ENCODE results near the gene ARID1B. TPM values are rescaled to one million over a fixed set of nuclear protein-coding genes. Genes with fewer than 3 reads are reported as not detected.

Gene ARID1B
- polyA plus RNA-seq, 1 experiment, result 19.2 TPM

GRCh38 chr6:156879591-156879990 is 102.4 kb downstream of the ARID1B start:
- no peak for TF ChIP-seq CTCF (IDR thresholded peaks at IDR 0.05; ENCODE audit: low read depth, low read length)
- H3K9me3 ChIP-seq (ENCODE audit: control insufficient read depth, insufficient read depth, low read length), result no peaks in the 10 kb centered on the region; the same call in 1 of the 2 replicates
- no peaks in the 10 kb centered on the region for H3K27me3 ChIP-seq (ENCODE audit: control insufficient read depth, insufficient read depth, low read length)
- DNase-seq (ENCODE audit: low read depth, low spot score), result peak; percentile 70
- peak overlapping the region; percentile 58 for H3K27ac ChIP-seq (ENCODE audit: low read depth, low read length)
- POLR2A ChIA-PET, result interaction anchor here (0.5 kb wide), 1 partner anchor 39 kb away, joined by 3 read pairs; no protein-coding TSS in a partner anchor
- CTCF ChIA-PET, result interaction anchor here (0.6 to 0.9 kb wide), 2 partner anchors 166 to 1855 kb away, joined by 3 read pairs; no protein-coding TSS in a partner anchor
- H3K4me3 ChIP-seq (ENCODE audit: low read depth, low read length), result no peak overlapping the region

- POLR2A ChIA-PET, result no interaction called here
- no peaks in the 10 kb centered on the region for H3K27me3 ChIP-seq (ENCODE audit: control insufficient read depth, insufficient read depth, low read length)
- CTCF ChIA-PET, result interaction anchor here (0.6 to 0.7 kb wide), 2 partner anchors 149 to 156 kb away, joined by 4 to 6 read pairs; no protein-coding TSS in a partner anchor
- DNase-seq (ENCODE audit: low read depth, low spot score), result no peak
- no peak for TF ChIP-seq CTCF (IDR thresholded peaks at IDR 0.05; ENCODE audit: low read depth, low read length)
- H3K27ac ChIP-seq (ENCODE audit: low read depth, low read length), result no peak overlapping the region
- no peak overlapping the region for H3K4me3 ChIP-seq (ENCODE audit: low read depth, low read length)
- no peaks in the 10 kb centered on the region; the same call in 1 of the 2 replicates for H3K9me3 ChIP-seq (ENCODE audit: control insufficient read depth, insufficient read depth, low read length)
These were observed 103.7 kb downstream of the ARID1B start for GRCh38 chr6:156880913-156881312.

GRCh38 chr6:156881687-156882629 is 104.8 kb downstream of the ARID1B start:
- TF ChIP-seq CTCF (IDR thresholded peaks at IDR 0.05; ENCODE audit: low read depth, low read length), result no peak
- ChIA-PET POLR2A (interaction anchor here (0.6 kb wide), 1 partner anchor 24 kb away, joined by 3 read pairs; no protein-coding TSS in a partner anchor), CTCF (no interaction called here)
- no peak for DNase-seq (ENCODE audit: low read depth, low spot score)
- Histone ChIP-seq H3K9me3 (ENCODE audit: control insufficient read depth, insufficient read depth, low read length) (no peaks in the 10 kb centered on the region), H3K27me3 (ENCODE audit: control insufficient read depth, insufficient read depth, low read length) (no peaks in the 10 kb centered on the region), H3K4me3 (ENCODE audit: low read depth, low read length) (no peak overlapping the region), H3K27ac (ENCODE audit: low read depth, low read length) (no peak overlapping the region)

- no peak overlapping the region for H3K4me3 ChIP-seq (ENCODE audit: low read depth, low read length)
- no peaks in the 10 kb centered on the region for H3K27me3 ChIP-seq (ENCODE audit: control insufficient read depth, insufficient read depth, low read length)
- DNase-seq (ENCODE audit: low read depth, low spot score), result no peak
- CTCF ChIA-PET, result no interaction called here
- H3K9me3 ChIP-seq (ENCODE audit: control insufficient read depth, insufficient read depth, low read length), result no peaks in the 10 kb centered on the region
- no peak for TF ChIP-seq CTCF (IDR thresholded peaks at IDR 0.05; ENCODE audit: low read depth, low read length)
- POLR2A ChIA-PET, result interaction anchor here (0.7 kb wide), 1 partner anchor 9 kb away, joined by 3 read pairs; no protein-coding TSS in a partner anchor
- no peak overlapping the region for H3K27ac ChIP-seq (ENCODE audit: low read depth, low read length)
These were observed 106.5 kb downstream of the ARID1B start for GRCh38 chr6:156883497-156884252.

All from AG04450 (cell line).